Omental fat pad (tissue), 4 donors: ENCODE results near the gene NTM. TPM values are rescaled to one million over a fixed set of nuclear protein-coding genes. Genes with fewer than 3 reads are reported as not detected.

ENCODE experiments used
- ATAC-seq: fragments of 150-250 bp; one replicate; pipeline ENCODE4 v1.9.1; 2016; ENCODE audit warnings: mild to moderate bottlenecking, moderate library complexity; ENCODE audit not compliant: low FRiP score
- DNase-seq: peaks from one replicate; pipeline ENCODE4 v3.0.0-alpha.2; 2019; ENCODE audit warnings: low spot score
- CTCF ChIP-seq, 3 donors: fragments of 450-650 bp; IDR thresholded peaks; one replicate each; pipeline ENCODE4 v1.5.1; 2016 to 2017; ENCODE audit warnings: antibody characterized with exemption in 3 of 3, mild to moderate bottlenecking in 3 of 3, moderate library complexity in 2 of 3
- total RNA-seq, 4 donors: library from RNA; depleted of rRNA; stranded (reverse); fragments of >200 nt; gene quantifications; one replicate each; pipeline ENCODE4 v1.1.0, GENCODE V29; 2016

NTM gene
- total RNA-seq, 4 donors from 2014 or later, result 0.56 to 5.5 (median 2.4) TPM

GRCh38 chr11:131465746-131466145 is 95.3 kb downstream of the NTM start:
- TF ChIP-seq CTCF (IDR thresholded peaks at IDR 0.05), result no peak
- ATAC-seq (no peak), DNase-seq (no peak)

GRCh38 chr11:131467645-131468394 is 97.4 kb downstream of the NTM start:
- ATAC-seq (no peak), DNase-seq (no peak)
- no peak for TF ChIP-seq CTCF (IDR thresholded peaks at IDR 0.05)

- no peak for ATAC-seq
Measured at GRCh38 chr11:131468565-131468964, 98.2 kb downstream of the NTM start.

GRCh38 chr11:131470216-131470925 is 100.0 kb downstream of the NTM start:
- no peak for TF ChIP-seq CTCF (IDR thresholded peaks at IDR 0.05)
- ATAC-seq, result no peak
- DNase-seq, result no peak

More at GRCh38 chr11:131468565-131468964, 98.2 kb downstream of the NTM start:
- TF ChIP-seq CTCF (IDR thresholded peaks at IDR 0.05), result no peak
- DNase-seq, result no peak

GRCh38 chr11:131471976-131472375 is 101.6 kb downstream of the NTM start:
- TF ChIP-seq CTCF (IDR thresholded peaks at IDR 0.05), result no peak
- no peak for ATAC-seq

GRCh38 chr11:131474947-131475346 is 104.5 kb downstream of the NTM start:
- DNase-seq (no peak), ATAC-seq (no peak)
- TF ChIP-seq CTCF (IDR thresholded peaks at IDR 0.05), result no peak

More at GRCh38 chr11:131471976-131472375, 101.6 kb downstream of the NTM start:
- no peak for DNase-seq
